ENCODE measurements around the gene CHD6. TPM values are rescaled to one million over a fixed set of nuclear protein-coding genes. Genes with fewer than 3 reads are reported as not detected.

Gene CHD6
- total RNA-seq, 2 experiments from 2014 or later: 26.9 to 45.7 TPM

DNA sequence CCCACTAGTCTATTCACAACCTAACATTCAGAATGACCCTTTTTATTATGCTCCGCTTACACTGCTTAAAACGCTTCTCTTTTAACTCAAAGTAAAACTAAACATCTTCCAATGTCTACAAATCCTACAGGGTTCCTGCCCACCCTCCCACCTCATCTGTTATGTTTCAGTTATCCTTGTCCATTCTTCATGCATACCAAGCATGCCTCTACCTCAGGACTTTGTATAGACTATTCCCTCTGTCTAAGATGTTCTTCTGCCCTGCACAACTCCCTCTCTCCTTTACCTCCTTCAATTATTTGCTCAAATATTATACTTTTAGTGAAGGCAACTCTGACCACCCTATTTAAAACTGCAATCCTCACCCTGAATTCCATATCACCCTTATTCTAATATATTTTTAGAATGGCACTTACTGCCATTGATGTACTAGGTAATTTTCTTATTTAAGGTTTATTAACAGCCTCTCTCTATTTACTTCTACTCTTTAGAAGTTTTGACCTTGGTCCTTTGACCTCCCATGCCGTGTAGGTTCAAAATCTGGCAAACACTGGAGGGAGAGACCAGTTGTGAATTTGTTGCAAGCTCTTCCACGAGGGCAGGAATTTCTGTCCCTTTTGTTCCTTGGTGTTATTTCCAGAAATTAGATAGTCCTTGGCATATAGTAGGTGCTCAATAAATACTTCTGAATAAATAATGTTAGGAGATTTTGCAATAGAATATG lies 111.8 kb downstream of the CHD6 start:
- intact Hi-C loops (cut with micrococcal nuclease; ENCODE audit: unreplicated experiment): no loop called here
- Histone ChIP-seq H3K4me2 (ENCODE audit: low read length) (no peak overlapping the region), H2AFZ (ENCODE audit: low read length) (no peak overlapping the region), H3K4me3 (ENCODE audit: low read depth, low read length, poor library complexity, severe bottlenecking) (no peak overlapping the region), H3K9me2 (ENCODE audit: insufficient read depth, low read length) (no peaks in the 10 kb centered on the region), H3K27ac (ENCODE audit: low read depth, low read length, poor library complexity, severe bottlenecking) (no peak overlapping the region), H3K79me2 (ENCODE audit: insufficient read depth, low read depth, low read length) (no peaks in the 10 kb centered on the region), H4K20me1 (ENCODE audit: insufficient read depth, low read length) (no peaks in the 10 kb centered on the region), H3K36me3 (ENCODE audit: insufficient read depth, low read length) (peaks cover 6% of the 10 kb centered on the region), H3K9me3 (ENCODE audit: low read length) (no peaks in the 10 kb centered on the region; the same call in 1 of the 2 replicates), H3K4me1 (ENCODE audit: insufficient read depth, low read length, poor library complexity, severe bottlenecking) (no peaks in the 10 kb centered on the region)
- ChIA-PET CTCF (ENCODE audit: unreplicated experiment) (no interaction called here), POLR2A (no interaction called here)
- BruUV-seq (replicated peaks): no TSS peak
- TF ChIP-seq, protein P1, sequence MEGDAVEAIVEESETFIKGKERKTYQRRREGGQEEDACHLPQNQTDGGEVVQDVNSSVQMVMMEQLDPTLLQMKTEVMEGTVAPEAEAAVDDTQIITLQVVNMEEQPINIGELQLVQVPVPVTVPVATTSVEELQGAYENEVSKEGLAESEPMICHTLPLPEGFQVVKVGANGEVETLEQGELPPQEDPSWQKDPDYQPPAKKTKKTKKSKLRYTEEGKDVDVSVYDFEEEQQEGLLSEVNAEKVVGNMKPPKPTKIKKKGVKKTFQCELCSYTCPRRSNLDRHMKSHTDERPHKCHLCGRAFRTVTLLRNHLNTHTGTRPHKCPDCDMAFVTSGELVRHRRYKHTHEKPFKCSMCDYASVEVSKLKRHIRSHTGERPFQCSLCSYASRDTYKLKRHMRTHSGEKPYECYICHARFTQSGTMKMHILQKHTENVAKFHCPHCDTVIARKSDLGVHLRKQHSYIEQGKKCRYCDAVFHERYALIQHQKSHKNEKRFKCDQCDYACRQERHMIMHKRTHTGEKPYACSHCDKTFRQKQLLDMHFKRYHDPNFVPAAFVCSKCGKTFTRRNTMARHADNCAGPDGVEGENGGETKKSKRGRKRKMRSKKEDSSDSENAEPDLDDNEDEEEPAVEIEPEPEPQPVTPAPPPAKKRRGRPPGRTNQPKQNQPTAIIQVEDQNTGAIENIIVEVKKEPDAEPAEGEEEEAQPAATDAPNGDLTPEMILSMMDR (conservative IDR thresholded peaks at IDR 0.05; ENCODE audit: low read length): no peak
- no peak for TF ChIP-seq EZH2phosphoT487 (IDR thresholded peaks at IDR 0.05; ENCODE audit: borderline replicate concordance, low read depth, low read length)
- DNase-seq (ENCODE audit: low spot score): no peak

DNA sequence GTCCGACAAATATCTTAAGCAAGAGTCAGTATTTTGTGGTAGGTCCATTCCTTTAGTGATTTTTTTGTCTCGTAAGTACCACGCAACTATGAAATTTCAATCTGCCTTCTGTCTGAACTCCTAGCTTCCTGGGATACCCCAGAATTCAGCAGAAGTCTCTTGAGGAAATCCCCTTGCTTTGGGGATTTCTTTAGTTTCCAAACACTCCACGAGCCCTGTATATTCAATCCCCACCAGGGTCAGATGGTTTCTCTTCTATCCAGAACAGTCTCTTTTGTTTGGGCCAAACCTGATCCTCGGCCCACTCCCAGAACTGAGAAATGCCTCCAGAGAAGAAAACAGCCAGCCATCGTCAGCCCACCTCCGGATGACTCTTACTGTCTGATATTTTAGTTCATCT lies 113.0 kb downstream of the CHD6 start:
- POLR2A ChIA-PET: no interaction called here
- TF ChIP-seq, protein P1 (conservative IDR thresholded peaks at IDR 0.05; ENCODE audit: low read length): no peak
- TF ChIP-seq EZH2phosphoT487 (IDR thresholded peaks at IDR 0.05; ENCODE audit: borderline replicate concordance, low read depth, low read length): no peak
- intact Hi-C loops (cut with micrococcal nuclease; ENCODE audit: unreplicated experiment): no loop called here

DNA sequence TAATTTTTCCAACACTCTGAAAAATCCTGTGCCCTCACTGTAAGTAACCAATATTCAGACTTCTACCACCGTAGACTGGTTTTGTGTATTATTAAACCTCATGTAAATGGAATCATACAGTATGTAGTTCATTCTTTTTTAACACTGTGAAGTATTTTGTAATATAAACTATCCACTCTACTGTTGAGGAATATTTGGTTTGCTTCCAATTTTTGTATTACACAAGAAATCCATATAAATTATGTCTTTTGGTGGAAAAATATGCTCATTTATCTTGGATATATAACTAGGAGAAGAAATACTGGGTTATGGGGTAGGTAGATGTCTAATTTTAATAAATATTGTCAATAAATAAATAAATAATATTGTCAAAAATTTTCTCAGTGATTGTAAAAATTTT lies 116.8 kb downstream of the CHD6 start:
- peaks cover 14% of the 10 kb centered on the region for H3K36me3 ChIP-seq (ENCODE audit: insufficient read depth, low read length)
- DNase-seq (ENCODE audit: low spot score): no peak
- POLR2A ChIA-PET: no interaction called here
- H3K4me1 ChIP-seq (ENCODE audit: insufficient read depth, low read length, poor library complexity, severe bottlenecking): no peaks in the 10 kb centered on the region
- no peak overlapping the region for H3K4me3 ChIP-seq (ENCODE audit: low read depth, low read length, poor library complexity, severe bottlenecking)
- H3K9me2 ChIP-seq (ENCODE audit: insufficient read depth, low read length): no peaks in the 10 kb centered on the region
- no TSS peak for BruUV-seq (replicated peaks)
- H4K20me1 ChIP-seq (ENCODE audit: insufficient read depth, low read length): no peaks in the 10 kb centered on the region
- H3K79me2 ChIP-seq (ENCODE audit: insufficient read depth, low read depth, low read length): no peaks in the 10 kb centered on the region
- intact Hi-C loops (cut with micrococcal nuclease; ENCODE audit: unreplicated experiment): no loop called here
- no peak for TF ChIP-seq EZH2phosphoT487 (IDR thresholded peaks at IDR 0.05; ENCODE audit: borderline replicate concordance, low read depth, low read length)
- TF ChIP-seq, protein P1 (conservative IDR thresholded peaks at IDR 0.05; ENCODE audit: low read length): no peak
- H2AFZ ChIP-seq (ENCODE audit: low read length): no peak overlapping the region
- no peak overlapping the region for H3K27ac ChIP-seq (ENCODE audit: low read depth, low read length, poor library complexity, severe bottlenecking)
- H3K9me3 ChIP-seq (ENCODE audit: low read length): no peaks in the 10 kb centered on the region; the same call in 1 of the 2 replicates
- CTCF ChIA-PET (ENCODE audit: unreplicated experiment): no interaction called here
- no peak overlapping the region for H3K4me2 ChIP-seq (ENCODE audit: low read length)

More for the DNA sequence above, 113.0 kb downstream of the CHD6 start:
- CTCF ChIA-PET (ENCODE audit: unreplicated experiment): no interaction called here
- no TSS peak for BruUV-seq (replicated peaks)
- Histone ChIP-seq H3K4me1 (ENCODE audit: insufficient read depth, low read length, poor library complexity, severe bottlenecking) (no peaks in the 10 kb centered on the region), H3K4me2 (ENCODE audit: low read length) (no peak overlapping the region), H3K9me2 (ENCODE audit: insufficient read depth, low read length) (no peaks in the 10 kb centered on the region), H3K9me3 (ENCODE audit: low read length) (no peaks in the 10 kb centered on the region; the same call in 1 of the 2 replicates), H2AFZ (ENCODE audit: low read length) (no peak overlapping the region), H4K20me1 (ENCODE audit: insufficient read depth, low read length) (no peaks in the 10 kb centered on the region), H3K79me2 (ENCODE audit: insufficient read depth, low read depth, low read length) (no peaks in the 10 kb centered on the region), H3K4me3 (ENCODE audit: low read depth, low read length, poor library complexity, severe bottlenecking) (no peak overlapping the region), H3K36me3 (ENCODE audit: insufficient read depth, low read length) (peaks cover 5% of the 10 kb centered on the region), H3K27ac (ENCODE audit: low read depth, low read length, poor library complexity, severe bottlenecking) (no peak overlapping the region)
- DNase-seq (ENCODE audit: low spot score): no peak

Measured in OCI-LY7 (cell line).